ENCODE results near the gene ASH1L.
"Not testable (repeated sequence)": the region's sequence is repeated elsewhere in the genome, so short reads cannot be mapped to it uniquely, and the experiment has no call there.

The ASH1L gene

GRCh38 chr1:155304558-155305063 lies 258.0 kb downstream of the ASH1L start:
- DNase-seq (ENCODE audit: low read depth): no peak

- no peak for DNase-seq (ENCODE audit: low read depth)
Measured at GRCh38 chr1:155301342-155301841, 261.2 kb downstream of the ASH1L start, which contains the start of gene PKLR. Gene PKLR, minus strand, starts transcription at chr1:155301438. Its CDS starts 43 bp downstream, at chr1:155301395.

- DNase-seq (ENCODE audit: low read depth): no peak
Measured at GRCh38 chr1:155300553-155301329, 261.9 kb downstream of the ASH1L start.

- no peak for DNase-seq (ENCODE audit: low read depth)
Measured at GRCh38 chr1:155300024-155300423, 262.6 kb downstream of the ASH1L start.

- DNase-seq (ENCODE audit: low read depth): no peak
Measured at GRCh38 chr1:155297384-155297783, 265.2 kb downstream of the ASH1L start.

GRCh38 chr1:155296661-155297060 lies 265.9 kb downstream of the ASH1L start:
- DNase-seq (ENCODE audit: low read depth): no peak

- no peak for DNase-seq (ENCODE audit: low read depth)
Measured at GRCh38 chr1:155295942-155296267, 266.7 kb downstream of the ASH1L start.

- no peak for DNase-seq (ENCODE audit: low read depth)
Measured at GRCh38 chr1:155295183-155295941, 267.2 kb downstream of the ASH1L start.

- DNase-seq (ENCODE audit: low read depth): no peak
Measured at GRCh38 chr1:155294520-155295182, 268.0 kb downstream of the ASH1L start.

GRCh38 chr1:155293086-155293749 lies 269.4 kb downstream of the ASH1L start:
- no peak for DNase-seq (ENCODE audit: low read depth)

GRCh38 chr1:155291006-155291405 lies 271.6 kb downstream of the ASH1L start:
- DNase-seq (ENCODE audit: low read depth): not testable (repeated sequence)

GRCh38 chr1:155287987-155288543 lies 274.5 kb downstream of the ASH1L start:
- no peak for DNase-seq (ENCODE audit: low read depth)

- no peak for DNase-seq (ENCODE audit: low read depth)
Measured at GRCh38 chr1:155286544-155286943, 276.1 kb downstream of the ASH1L start.

- no peak for DNase-seq (ENCODE audit: low read depth)
Measured at GRCh38 chr1:155285631-155286044, 277.0 kb downstream of the ASH1L start.
